ENCODE results near the gene E2F3.

DNA sequence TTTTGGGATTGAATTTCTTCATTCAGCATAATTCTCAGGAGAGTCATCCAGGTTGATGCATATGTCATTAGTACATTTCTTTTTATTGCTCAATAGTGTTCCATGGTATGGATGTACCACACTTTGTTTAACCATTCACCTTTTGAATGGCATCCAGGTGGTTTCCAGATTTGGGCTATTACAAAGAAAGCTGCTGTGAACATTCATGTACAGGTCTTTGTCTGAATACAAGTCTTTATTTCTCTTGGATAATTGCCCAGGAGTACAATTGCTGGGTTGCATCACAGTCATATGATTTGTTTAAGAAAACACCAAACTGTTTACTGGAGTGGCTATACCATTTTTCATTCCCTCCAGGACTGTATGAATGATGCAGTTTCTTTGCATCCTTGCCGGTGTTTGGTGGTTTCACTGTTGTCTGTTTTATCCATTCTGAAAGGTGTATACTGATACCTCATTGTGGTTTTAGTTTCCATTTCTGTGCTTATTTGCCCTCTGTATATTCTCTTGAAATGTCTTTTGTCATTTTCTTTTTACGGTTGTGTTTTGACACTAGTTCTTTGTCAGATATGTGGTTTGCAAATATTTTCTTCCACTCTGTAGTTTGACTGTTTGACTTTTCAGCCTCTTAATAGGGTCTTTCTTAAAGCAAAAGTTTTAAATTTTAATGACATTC, 141.4 kb downstream of the E2F3 start:
- TF ChIP-seq, protein P1, sequence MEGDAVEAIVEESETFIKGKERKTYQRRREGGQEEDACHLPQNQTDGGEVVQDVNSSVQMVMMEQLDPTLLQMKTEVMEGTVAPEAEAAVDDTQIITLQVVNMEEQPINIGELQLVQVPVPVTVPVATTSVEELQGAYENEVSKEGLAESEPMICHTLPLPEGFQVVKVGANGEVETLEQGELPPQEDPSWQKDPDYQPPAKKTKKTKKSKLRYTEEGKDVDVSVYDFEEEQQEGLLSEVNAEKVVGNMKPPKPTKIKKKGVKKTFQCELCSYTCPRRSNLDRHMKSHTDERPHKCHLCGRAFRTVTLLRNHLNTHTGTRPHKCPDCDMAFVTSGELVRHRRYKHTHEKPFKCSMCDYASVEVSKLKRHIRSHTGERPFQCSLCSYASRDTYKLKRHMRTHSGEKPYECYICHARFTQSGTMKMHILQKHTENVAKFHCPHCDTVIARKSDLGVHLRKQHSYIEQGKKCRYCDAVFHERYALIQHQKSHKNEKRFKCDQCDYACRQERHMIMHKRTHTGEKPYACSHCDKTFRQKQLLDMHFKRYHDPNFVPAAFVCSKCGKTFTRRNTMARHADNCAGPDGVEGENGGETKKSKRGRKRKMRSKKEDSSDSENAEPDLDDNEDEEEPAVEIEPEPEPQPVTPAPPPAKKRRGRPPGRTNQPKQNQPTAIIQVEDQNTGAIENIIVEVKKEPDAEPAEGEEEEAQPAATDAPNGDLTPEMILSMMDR (IDR thresholded peaks at IDR 0.05; ENCODE audit: borderline replicate concordance, extremely low read depth, low read length, poor library complexity, severe bottlenecking), result no peak
- no peak for TF ChIP-seq EZH2 (IDR thresholded peaks at IDR 0.05; ENCODE audit: borderline replicate concordance, low read depth, low read length, severe bottlenecking)

Data from DND-41 (cell line).